Measurements from ENCODE around the gene RBMS1.
A peak's percentile ranks its signal among the peaks of the same experiment; 100 is the strongest.

Gene RBMS1

DNA sequence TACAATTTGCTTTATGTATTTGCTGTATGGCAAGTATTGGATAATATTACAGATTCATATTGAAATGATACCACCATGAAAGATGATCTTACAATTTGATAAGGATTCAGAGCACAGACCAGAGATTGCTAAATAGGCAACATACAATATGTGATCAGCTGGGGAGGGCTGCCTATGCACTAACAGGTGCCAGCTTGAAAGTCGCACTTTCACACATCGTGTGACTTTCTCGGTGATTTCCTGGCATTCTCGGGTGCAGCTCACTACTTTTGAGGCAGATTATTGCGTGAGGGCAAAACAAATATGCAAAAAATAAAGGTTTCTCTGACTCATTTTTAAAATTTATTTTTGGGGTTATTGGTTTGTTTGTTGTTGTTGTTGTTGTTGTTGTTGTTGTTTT, 36.0 kb downstream of the RBMS1 start:
- Histone ChIP-seq H3K9me3 (replicated peaks; ENCODE audit: insufficient read depth, low read length) (no peaks in the 10 kb centered on the region), H3K4me3 (ENCODE audit: low read length) (no peak overlapping the region), H3K4me2 (ENCODE audit: low read depth, low read length) (no peak overlapping the region), H3K27me3 (replicated peaks; ENCODE audit: insufficient read depth, low read length) (no peaks in the 10 kb centered on the region), H3K27ac (ENCODE audit: low read length) (no peak overlapping the region), H3K9me2 (replicated peaks; ENCODE audit: insufficient read depth, low read length) (no peaks in the 10 kb centered on the region), H4K20me1 (ENCODE audit: insufficient read depth, low read length) (no peaks in the 10 kb centered on the region), H3K4me1 (ENCODE audit: low read length) (no peaks in the 10 kb centered on the region), H3K79me2 (ENCODE audit: low read length) (no peaks in the 10 kb centered on the region), H3K9ac (ENCODE audit: low read length) (no peak overlapping the region), H2AFZ (ENCODE audit: low read length) (no peak overlapping the region), H3F3A (ENCODE audit: insufficient read depth, low read length) (no peaks in the 10 kb centered on the region), H3K36me3 (replicated peaks; ENCODE audit: insufficient read depth, low read length) (no peaks in the 10 kb centered on the region)
- TF ChIP-seq EZH2phosphoT487 (IDR thresholded peaks at IDR 0.05; ENCODE audit: low read length): no peak
- TF ChIP-seq, protein P1, sequence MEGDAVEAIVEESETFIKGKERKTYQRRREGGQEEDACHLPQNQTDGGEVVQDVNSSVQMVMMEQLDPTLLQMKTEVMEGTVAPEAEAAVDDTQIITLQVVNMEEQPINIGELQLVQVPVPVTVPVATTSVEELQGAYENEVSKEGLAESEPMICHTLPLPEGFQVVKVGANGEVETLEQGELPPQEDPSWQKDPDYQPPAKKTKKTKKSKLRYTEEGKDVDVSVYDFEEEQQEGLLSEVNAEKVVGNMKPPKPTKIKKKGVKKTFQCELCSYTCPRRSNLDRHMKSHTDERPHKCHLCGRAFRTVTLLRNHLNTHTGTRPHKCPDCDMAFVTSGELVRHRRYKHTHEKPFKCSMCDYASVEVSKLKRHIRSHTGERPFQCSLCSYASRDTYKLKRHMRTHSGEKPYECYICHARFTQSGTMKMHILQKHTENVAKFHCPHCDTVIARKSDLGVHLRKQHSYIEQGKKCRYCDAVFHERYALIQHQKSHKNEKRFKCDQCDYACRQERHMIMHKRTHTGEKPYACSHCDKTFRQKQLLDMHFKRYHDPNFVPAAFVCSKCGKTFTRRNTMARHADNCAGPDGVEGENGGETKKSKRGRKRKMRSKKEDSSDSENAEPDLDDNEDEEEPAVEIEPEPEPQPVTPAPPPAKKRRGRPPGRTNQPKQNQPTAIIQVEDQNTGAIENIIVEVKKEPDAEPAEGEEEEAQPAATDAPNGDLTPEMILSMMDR (IDR thresholded peaks at IDR 0.05; ENCODE audit: low read length): no peak
- TF ChIP-seq EZH2 (optimal IDR thresholded peaks at IDR 0.05; ENCODE audit: low read depth, low read length): no peak
- peak; percentile 55 for DNase-seq

- Histone ChIP-seq H3K27ac (ENCODE audit: low read length) (no peak overlapping the region), H3K9ac (ENCODE audit: low read length) (no peak overlapping the region), H3K36me3 (replicated peaks; ENCODE audit: insufficient read depth, low read length) (no peaks in the 10 kb centered on the region), H3K27me3 (replicated peaks; ENCODE audit: insufficient read depth, low read length) (no peaks in the 10 kb centered on the region), H3F3A (ENCODE audit: insufficient read depth, low read length) (no peaks in the 10 kb centered on the region), H3K4me2 (ENCODE audit: low read depth, low read length) (no peak overlapping the region), H3K9me3 (replicated peaks; ENCODE audit: insufficient read depth, low read length) (no peaks in the 10 kb centered on the region), H3K9me2 (replicated peaks; ENCODE audit: insufficient read depth, low read length) (no peaks in the 10 kb centered on the region), H3K79me2 (ENCODE audit: low read length) (no peaks in the 10 kb centered on the region), H3K4me3 (ENCODE audit: low read length) (no peak overlapping the region), H2AFZ (ENCODE audit: low read length) (no peak overlapping the region), H3K4me1 (ENCODE audit: low read length) (no peaks in the 10 kb centered on the region), H4K20me1 (ENCODE audit: insufficient read depth, low read length) (no peaks in the 10 kb centered on the region)
- TF ChIP-seq, protein P1 (IDR thresholded peaks at IDR 0.05; ENCODE audit: low read length): no peak
- TF ChIP-seq EZH2 (optimal IDR thresholded peaks at IDR 0.05; ENCODE audit: low read depth, low read length) (no peak), EZH2phosphoT487 (IDR thresholded peaks at IDR 0.05; ENCODE audit: low read length) (no peak)
- no peak for DNase-seq
Observed at GRCh38 chr2:160454070-160454797, 39.4 kb downstream of the RBMS1 start.

DNA sequence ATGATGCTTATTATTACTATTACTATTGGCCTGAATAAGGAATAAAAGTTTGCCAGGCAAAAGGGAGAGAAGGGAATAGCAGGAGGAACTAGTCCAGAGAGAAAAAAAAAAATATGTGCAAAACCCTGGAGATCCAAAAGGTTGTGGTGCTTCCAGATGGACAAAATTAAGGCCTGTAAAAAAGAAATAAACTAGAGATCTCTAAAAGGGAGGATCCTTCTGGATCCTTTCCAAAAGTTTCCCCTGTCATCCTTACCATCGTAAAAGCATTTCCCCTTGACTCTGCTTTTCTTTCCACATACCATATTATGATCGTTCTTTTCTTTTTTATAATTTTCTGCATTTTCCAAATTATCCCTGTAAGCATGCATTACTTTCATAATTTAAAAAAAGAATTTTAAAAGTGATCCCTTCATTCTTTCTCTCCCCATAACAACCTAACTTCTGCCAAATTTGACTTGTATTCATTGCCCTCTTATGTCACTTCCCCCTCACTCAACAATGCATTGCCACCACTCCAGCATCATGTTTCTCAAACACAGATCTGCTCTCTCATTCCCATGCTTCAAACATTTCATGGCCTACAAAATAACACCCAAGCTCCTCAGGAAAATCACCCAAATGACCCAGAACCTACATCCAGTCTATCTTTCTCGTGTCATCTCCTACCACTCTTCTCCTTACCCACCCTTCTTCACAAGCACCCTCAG, 40.3 kb downstream of the RBMS1 start:
- Histone ChIP-seq H3K27me3 (replicated peaks; ENCODE audit: insufficient read depth, low read length) (no peaks in the 10 kb centered on the region), H3K4me1 (ENCODE audit: low read length) (no peaks in the 10 kb centered on the region), H3K36me3 (replicated peaks; ENCODE audit: insufficient read depth, low read length) (no peaks in the 10 kb centered on the region), H3K27ac (ENCODE audit: low read length) (no peak overlapping the region), H3K9ac (ENCODE audit: low read length) (no peak overlapping the region), H3K4me2 (ENCODE audit: low read depth, low read length) (no peak overlapping the region), H4K20me1 (ENCODE audit: insufficient read depth, low read length) (no peaks in the 10 kb centered on the region), H3K79me2 (ENCODE audit: low read length) (no peaks in the 10 kb centered on the region), H3K4me3 (ENCODE audit: low read length) (no peak overlapping the region), H3K9me2 (replicated peaks; ENCODE audit: insufficient read depth, low read length) (no peaks in the 10 kb centered on the region), H3F3A (ENCODE audit: insufficient read depth, low read length) (no peaks in the 10 kb centered on the region), H3K9me3 (replicated peaks; ENCODE audit: insufficient read depth, low read length) (no peaks in the 10 kb centered on the region), H2AFZ (ENCODE audit: low read length) (no peak overlapping the region)
- TF ChIP-seq, protein P1 (IDR thresholded peaks at IDR 0.05; ENCODE audit: low read length): no peak
- no peak for TF ChIP-seq EZH2phosphoT487 (IDR thresholded peaks at IDR 0.05; ENCODE audit: low read length)
- no peak for TF ChIP-seq EZH2 (optimal IDR thresholded peaks at IDR 0.05; ENCODE audit: low read depth, low read length)
- no peak for DNase-seq

All from MM.1S (cell line).